Measurements from ENCODE around the gene SERPINB11.
"Not testable (repeated sequence)": the region's sequence is repeated elsewhere in the genome, so short reads cannot be mapped to it uniquely, and the experiment has no call there.

SERPINB11 gene

GRCh38 chr18:63702660-63703059 lies at the start of gene SERPINB11:
Gene SERPINB11 (plus strand): TSS chr18:63702960. CDS start chr18:63710194, 7,234 bp downstream.
- DNase-seq, result no peak

GRCh38 chr18:63658920-63659319 lies 43.8 kb upstream of the SERPINB11 start:
- not testable (repeated sequence) for DNase-seq

- DNase-seq, result not testable (repeated sequence)
These were observed 41.0 kb upstream of the SERPINB11 start, which contains the start of gene SERPINB3 for GRCh38 chr18:63661750-63662149. Gene SERPINB3 (minus strand): TSS chr18:63661893. CDS start chr18:63661216, 677 bp downstream.

GRCh38 chr18:63664571-63664970 lies 38.2 kb upstream of the SERPINB11 start:
- no peak for DNase-seq

- DNase-seq, result no peak
These were observed 26.0 kb upstream of the SERPINB11 start for GRCh38 chr18:63676526-63677323.

GRCh38 chr18:63677500-63678225 lies 25.1 kb upstream of the SERPINB11 start:
- DNase-seq, result no peak

GRCh38 chr18:63679820-63680606 lies 22.7 kb upstream of the SERPINB11 start:
- DNase-seq, result no peak

- no peak for DNase-seq
These were observed 21.1 kb upstream of the SERPINB11 start for GRCh38 chr18:63681449-63682340.

GRCh38 chr18:63683152-63683551 lies 19.6 kb upstream of the SERPINB11 start:
- no peak for DNase-seq

GRCh38 chr18:63683890-63684289 lies 18.9 kb upstream of the SERPINB11 start:
- DNase-seq, result no peak

GRCh38 chr18:63684718-63685117 lies 18.0 kb upstream of the SERPINB11 start:
- no peak for DNase-seq

- DNase-seq, result no peak
These were observed 15.9 kb upstream of the SERPINB11 start for GRCh38 chr18:63686871-63687270.

- no peak for DNase-seq
These were observed 13.7 kb upstream of the SERPINB11 start for GRCh38 chr18:63689064-63689463.

GRCh38 chr18:63697097-63697660 lies 5.6 kb upstream of the SERPINB11 start:
- DNase-seq, result no peak

GRCh38 chr18:63700501-63700900 lies 2.3 kb upstream of the SERPINB11 start:
- DNase-seq, result no peak

GRCh38 chr18:63701952-63702351 lies 808 bp upstream of the SERPINB11 start:
- no peak for DNase-seq

GRCh38 chr18:63705401-63705800 lies 2.6 kb downstream of the SERPINB11 start:
- no peak for DNase-seq

GRCh38 chr18:63707816-63708215 lies 5.1 kb downstream of the SERPINB11 start:
- no peak for DNase-seq

GRCh38 chr18:63708650-63709049 lies 5.9 kb downstream of the SERPINB11 start:
- DNase-seq, result no peak

GRCh38 chr18:63725682-63726480 lies 23.1 kb downstream of the SERPINB11 start:
- DNase-seq, result no peak

- DNase-seq, result no peak
These were observed 28.0 kb downstream of the SERPINB11 start for GRCh38 chr18:63730773-63731172.
